PC-3 (cell line): Measurements from ENCODE around the gene TFF3. TPM values are rescaled to one million over a fixed set of nuclear protein-coding genes. Genes with fewer than 3 reads are reported as not detected.

Experiments used
- ATAC-seq: fragments of 200-7000 bp; cut with Tn5 transposase; 2 replicates; pipeline ENCODE4 v1.9.1; 2020; ENCODE audit warnings: mild to moderate bottlenecking, moderate library complexity
- BruUV-seq: library from RNA; stranded (reverse); fragments of 400-500 nt; replicated peaks from 2 replicates; lab custom pipeline; 2021; lab: Mats Ljungman, UMichigan
- CTCF ChIA-PET: fragments of 300-600 bp; sonication (Branson Sonifier 250); formaldehyde crosslinking; loops from one replicate; lab custom pipeline; 2022; ENCODE audit warnings: antibody characterized with exemption; lab: Charles Lee
- POLR2A ChIA-PET: fragments of 300-600 bp; sonication (Branson Sonifier 250); formaldehyde crosslinking; loops from one replicate; lab custom pipeline; 2022; ENCODE audit warnings: antibody characterized with exemption; ENCODE audit not compliant: unreplicated experiment; lab: Charles Lee
- DNase-seq: peaks from one replicate; pipeline ENCODE4 v3.0.0-alpha.2; 2015
- H2AFZ ChIP-seq: fragments of 300-600 bp; sonication (generic); 2 replicates; pipeline ENCODE4 v1.6.0; 2016; ENCODE audit warnings: antibody characterized with exemption, low read length
- H3F3A ChIP-seq: fragments of 300-600 bp; sonication (generic); one replicate; pipeline ENCODE4 v1.6.0; 2017; ENCODE audit warnings: antibody characterized with exemption, low read length, control low read depth, mild to moderate bottlenecking; ENCODE audit not compliant: unreplicated experiment
- H3K27ac ChIP-seq: fragments of 300-600 bp; sonication (generic); 2 replicates; pipeline ENCODE4 v1.5.1; 2016; ENCODE audit warnings: mild to moderate bottlenecking, low read length
- H3K27me3 ChIP-seq: fragments of 300-600 bp; sonication (generic); 2 replicates; pipeline ENCODE4 v1.6.1; 2016; ENCODE audit warnings: low read length, mixed read lengths
- H3K36me3 ChIP-seq: fragments of 300-600 bp; sonication (generic); 2 replicates; pipeline ENCODE4 v1.6.1; 2016; ENCODE audit warnings: low read depth, mixed run types, low read length, mixed read lengths
- H3K4me1 ChIP-seq: fragments of 300-600 bp; sonication (generic); 2 replicates; pipeline ENCODE4 v1.5.1; 2016; ENCODE audit warnings: low read length; ENCODE audit not compliant: insufficient read depth
- H3K4me2 ChIP-seq: fragments of 300-600 bp; sonication (generic); 2 replicates; pipeline ENCODE4 v1.6.0; 2016; ENCODE audit warnings: low read length
- H3K4me3 ChIP-seq: fragments of 300-600 bp; sonication (generic); 2 replicates; pipeline ENCODE4 v1.5.1; 2016; ENCODE audit warnings: mild to moderate bottlenecking, low read length, mixed read lengths
- H3K79me2 ChIP-seq: fragments of 300-600 bp; sonication (generic); 2 replicates; pipeline ENCODE4 v1.6.1; 2017; ENCODE audit warnings: low read length, mixed read lengths
- H3K9ac ChIP-seq: fragments of 300-600 bp; sonication (generic); 2 replicates; pipeline ENCODE4 v1.6.0; 2016; ENCODE audit warnings: mild to moderate bottlenecking, low read length
- H3K9me2 ChIP-seq: fragments of 300-600 bp; sonication (generic); replicated peaks from 2 replicates; pipeline ENCODE4 v1.6.1; 2016; ENCODE audit warnings: mixed run types, low read length, mixed read lengths
- H3K9me3 ChIP-seq: fragments of 300-600 bp; sonication (generic); 2 replicates; pipeline ENCODE4 v1.6.1; 2016; ENCODE audit warnings: low read length, mixed read lengths
- H4K20me1 ChIP-seq: fragments of 300-600 bp; sonication (generic); 2 replicates; pipeline ENCODE4 v1.6.1; 2016; ENCODE audit warnings: low read length, mixed read lengths
- CTCF ChIP-seq: fragments of 300-600 bp; sonication (generic); conservative IDR thresholded peaks from 2 replicates; pipeline ENCODE4 v1.5.1; 2017; ENCODE audit warnings: antibody characterized with exemption, low read depth, mild to moderate bottlenecking, low read length
- EZH2 ChIP-seq: fragments of 300-600 bp; sonication (generic); IDR thresholded peaks from one replicate; pipeline ENCODE4 v1.6.1; 2017; ENCODE audit warnings: antibody characterized with exemption, mild to moderate bottlenecking, low read length; ENCODE audit not compliant: unreplicated experiment
- EZH2phosphoT487 ChIP-seq: fragments of 300-600 bp; sonication (generic); IDR thresholded peaks from 2 replicates; pipeline ENCODE4 v1.6.1; 2018; ENCODE audit warnings: mild to moderate bottlenecking, antibody characterized with exemption, low read length, borderline replicate concordance
- intact Hi-C: fragments of 100-400 bp; cut with micrococcal nuclease; formaldehyde crosslinking; loops from 2 replicates; pipeline ENCODE4 v1.9.0; 2023
- total RNA-seq: library from RNA; depleted of rRNA; stranded (reverse); fragments of >200 nt; gene quantifications from 2 replicates; pipeline ENCODE4 v1.2.3, GENCODE V29; 2014

Gene TFF3
- total RNA-seq, 1 experiment from 2014 or later = 2.8 TPM

GRCh38 chr21:42331660-42332059 is 16.5 kb upstream of the TFF3 start:
- TF ChIP-seq EZH2 (no peak), CTCF (no peak), EZH2phosphoT487 (no peak)
- no peaks in the 10 kb centered on the region for H3K9me2 ChIP-seq
- H3K27me3 ChIP-seq = peaks cover 5% of the 10 kb centered on the region; the same call in 1 of the 2 replicates
- CTCF ChIA-PET = no interaction called here
- ATAC-seq (no peak), DNase-seq (no peak)
- no peaks in the 10 kb centered on the region for H3K36me3 ChIP-seq
- no peaks in the 10 kb centered on the region for H3F3A ChIP-seq
- no peak overlapping the region for H2AFZ ChIP-seq
- no peak overlapping the region for H3K27ac ChIP-seq
- no peaks in the 10 kb centered on the region for H3K4me1 ChIP-seq
- BruUV-seq = no TSS peak
- H4K20me1 ChIP-seq = no peaks in the 10 kb centered on the region
- POLR2A ChIA-PET = no interaction called here
- no peaks in the 10 kb centered on the region for H3K79me2 ChIP-seq
- intact Hi-C loops = no loop called here
- H3K9ac ChIP-seq = no peak overlapping the region
- no peaks in the 10 kb centered on the region for H3K9me3 ChIP-seq
- H3K4me2 ChIP-seq = no peak overlapping the region
- no peak overlapping the region for H3K4me3 ChIP-seq

GRCh38 chr21:42330380-42331371 is 15.5 kb upstream of the TFF3 start:
- ChIA-PET CTCF (no interaction called here), POLR2A (no interaction called here)
- DNase-seq (no peak), ATAC-seq (no peak)
- Histone ChIP-seq H3K36me3 (no peaks in the 10 kb centered on the region), H3K9me2 (no peaks in the 10 kb centered on the region), H3K79me2 (no peaks in the 10 kb centered on the region), H3K27ac (no peak overlapping the region), H4K20me1 (no peaks in the 10 kb centered on the region), H3K4me3 (no peak overlapping the region), H3K4me2 (no peak overlapping the region), H3K4me1 (no peaks in the 10 kb centered on the region), H3K9me3 (no peaks in the 10 kb centered on the region), H3K9ac (no peak overlapping the region), H3K27me3 (peaks cover 9% of the 10 kb centered on the region), H3F3A (no peaks in the 10 kb centered on the region), H2AFZ (no peak overlapping the region)
- TF ChIP-seq EZH2phosphoT487 = no peak
- TF ChIP-seq CTCF = no peak
- TF ChIP-seq EZH2 = no peak
- intact Hi-C loops = no loop called here
- no TSS peak for BruUV-seq

- ChIA-PET POLR2A (interaction anchor here (0.5 kb wide), 1 partner anchor 38 kb away, joined by 7 read pairs; no protein-coding TSS in a partner anchor), CTCF (no interaction called here)
- DNase-seq (no peak), ATAC-seq (no peak)
- H3K27ac ChIP-seq = no peak overlapping the region
- H3K4me2 ChIP-seq = no peak overlapping the region
- H3F3A ChIP-seq = no peaks in the 10 kb centered on the region
- H3K79me2 ChIP-seq = no peaks in the 10 kb centered on the region
- no peaks in the 10 kb centered on the region for H3K9me3 ChIP-seq
- no peaks in the 10 kb centered on the region for H4K20me1 ChIP-seq
- no peak overlapping the region for H3K4me3 ChIP-seq
- peaks cover 27% of the 10 kb centered on the region for H3K27me3 ChIP-seq
- intact Hi-C loops = no loop called here
- H2AFZ ChIP-seq = no peak overlapping the region
- TF ChIP-seq EZH2phosphoT487 (no peak), CTCF (no peak), EZH2 (no peak)
- no peak overlapping the region for H3K9ac ChIP-seq
- BruUV-seq = no TSS peak
- no peaks in the 10 kb centered on the region for H3K4me1 ChIP-seq
- no peaks in the 10 kb centered on the region for H3K9me2 ChIP-seq
- no peaks in the 10 kb centered on the region for H3K36me3 ChIP-seq
Observed at GRCh38 chr21:42324896-42325295, 9.7 kb upstream of the TFF3 start.
